ENCODE results near the gene EMC6.

EMC6 gene

GRCh38 chr17:3667366-3668278, 990 bp upstream of the EMC6 start:
- TF ChIP-seq, protein P1, sequence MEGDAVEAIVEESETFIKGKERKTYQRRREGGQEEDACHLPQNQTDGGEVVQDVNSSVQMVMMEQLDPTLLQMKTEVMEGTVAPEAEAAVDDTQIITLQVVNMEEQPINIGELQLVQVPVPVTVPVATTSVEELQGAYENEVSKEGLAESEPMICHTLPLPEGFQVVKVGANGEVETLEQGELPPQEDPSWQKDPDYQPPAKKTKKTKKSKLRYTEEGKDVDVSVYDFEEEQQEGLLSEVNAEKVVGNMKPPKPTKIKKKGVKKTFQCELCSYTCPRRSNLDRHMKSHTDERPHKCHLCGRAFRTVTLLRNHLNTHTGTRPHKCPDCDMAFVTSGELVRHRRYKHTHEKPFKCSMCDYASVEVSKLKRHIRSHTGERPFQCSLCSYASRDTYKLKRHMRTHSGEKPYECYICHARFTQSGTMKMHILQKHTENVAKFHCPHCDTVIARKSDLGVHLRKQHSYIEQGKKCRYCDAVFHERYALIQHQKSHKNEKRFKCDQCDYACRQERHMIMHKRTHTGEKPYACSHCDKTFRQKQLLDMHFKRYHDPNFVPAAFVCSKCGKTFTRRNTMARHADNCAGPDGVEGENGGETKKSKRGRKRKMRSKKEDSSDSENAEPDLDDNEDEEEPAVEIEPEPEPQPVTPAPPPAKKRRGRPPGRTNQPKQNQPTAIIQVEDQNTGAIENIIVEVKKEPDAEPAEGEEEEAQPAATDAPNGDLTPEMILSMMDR (IDR thresholded peaks at IDR 0.05): no peak

GRCh38 chr17:3669085-3669347, 404 bp downstream of the EMC6 start:
- TF ChIP-seq, protein P1 (IDR thresholded peaks at IDR 0.05): no peak

DNA sequence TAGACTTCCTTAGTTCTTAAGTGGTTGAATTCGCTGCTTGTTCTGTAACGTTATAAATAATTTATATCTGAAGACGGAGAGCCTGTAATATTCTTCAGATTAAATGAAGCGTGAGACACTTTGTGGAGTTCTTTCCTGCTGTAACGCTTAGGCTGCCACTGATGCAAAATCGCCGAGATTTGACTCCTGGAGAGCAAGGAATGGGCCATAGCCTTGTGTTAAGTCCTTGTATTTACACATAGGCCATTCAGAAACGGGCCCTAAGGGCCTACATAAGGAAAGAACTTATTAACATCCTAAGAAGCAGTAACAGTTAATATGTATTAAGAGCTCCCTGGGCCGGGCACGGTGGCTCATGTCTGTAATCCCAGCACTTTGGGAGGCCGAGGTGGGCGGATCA, 936 bp downstream of the EMC6 start:
- TF ChIP-seq, protein P1 (IDR thresholded peaks at IDR 0.05): no peak

DNA sequence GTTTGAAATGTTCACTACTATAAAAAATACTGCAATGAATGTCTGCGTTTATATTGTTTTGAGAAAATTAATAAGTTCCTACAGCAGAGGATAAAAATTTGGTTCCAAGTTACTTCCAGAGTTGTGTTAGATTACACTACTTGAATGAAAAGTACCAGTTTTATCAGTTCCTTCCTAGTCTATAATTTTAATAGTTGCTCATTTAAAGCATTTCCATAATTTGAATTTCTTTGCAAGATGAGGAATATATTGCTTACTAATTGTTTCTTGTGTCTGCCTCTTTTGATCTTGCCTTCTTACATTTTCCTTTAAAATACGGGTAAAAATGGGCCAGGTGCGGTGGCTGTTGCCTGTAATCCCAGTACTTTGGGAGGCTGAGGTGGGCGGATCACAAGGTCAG, 4.0 kb downstream of the EMC6 start:
- TF ChIP-seq, protein P1 (IDR thresholded peaks at IDR 0.05): no peak

DNA sequence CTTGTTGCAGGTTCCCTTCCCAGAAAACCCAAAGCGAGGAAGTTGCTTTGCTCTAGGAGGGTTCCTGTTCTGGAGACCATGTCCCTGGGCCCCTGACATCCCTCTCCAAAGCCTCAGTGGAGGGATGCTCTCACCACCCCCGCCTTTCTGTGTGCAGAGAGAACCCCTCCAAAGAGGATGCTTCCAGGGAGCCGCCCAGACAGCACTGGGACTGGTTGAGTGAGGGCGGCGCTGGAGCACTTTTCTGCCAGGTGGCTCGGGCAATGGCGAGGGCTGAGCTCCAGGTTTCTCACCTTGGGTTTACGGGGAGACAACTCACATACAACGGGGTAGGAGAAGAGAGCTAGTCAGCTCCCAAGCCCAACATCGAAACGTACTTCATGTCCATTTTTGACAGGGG, 7.3 kb downstream of the EMC6 start:
- TF ChIP-seq, protein P1 (IDR thresholded peaks at IDR 0.05): no peak

DNA sequence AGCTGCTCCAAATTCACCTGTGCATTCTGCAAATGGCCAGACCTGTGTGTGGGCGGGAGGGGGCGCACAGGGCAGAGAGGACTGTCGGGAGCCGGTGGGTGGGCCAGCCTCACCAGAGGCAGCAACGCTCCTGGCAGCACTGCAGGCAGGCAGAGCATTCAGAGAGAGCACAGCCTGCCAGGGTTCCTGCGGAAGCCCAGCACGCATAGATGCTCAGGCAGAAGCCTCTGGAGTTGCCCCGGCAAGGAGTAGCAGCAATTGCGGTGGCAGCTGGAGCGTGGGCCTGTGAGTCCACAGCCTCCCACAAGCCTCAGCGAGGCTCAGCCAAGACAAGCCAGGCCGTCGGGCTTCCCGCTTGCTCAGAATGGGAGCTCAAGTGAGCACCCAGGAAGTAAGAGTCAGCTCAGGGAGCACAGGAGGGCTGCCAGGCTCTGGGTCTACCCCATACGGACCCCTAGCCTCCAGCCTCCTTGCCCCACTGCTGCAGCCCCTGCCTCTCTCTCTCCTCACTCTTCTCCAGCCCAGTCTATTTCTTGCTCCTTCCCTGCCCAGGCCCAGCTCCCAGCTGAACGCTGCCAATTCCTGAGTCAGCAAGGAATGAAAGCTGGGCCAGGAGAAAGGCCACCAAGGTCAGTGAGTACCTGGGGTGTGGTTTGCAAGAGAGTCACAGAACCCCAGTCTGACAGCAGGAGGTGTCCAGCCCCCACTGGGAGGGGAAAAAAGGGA, 9.6 kb downstream of the EMC6 start:
- TF ChIP-seq, protein P1 (IDR thresholded peaks at IDR 0.05): no peak

GRCh38 chr17:3678821-3679530, 10.4 kb downstream of the EMC6 start:
- TF ChIP-seq, protein P1 (IDR thresholded peaks at IDR 0.05): no peak

Measured in LNCAP (cell line).